ENCODE results near the gene ITGB7. TPM values are rescaled to one million over a fixed set of nuclear protein-coding genes. Genes with fewer than 3 reads are reported as not detected.

ITGB7 gene
- total RNA-seq, 2 experiments from 2014 or later: 166 to 180 TPM

GRCh38 chr12:53254816-53255545 lies 47.9 kb upstream of the ITGB7 start:
- no peak for TF ChIP-seq CTCF (IDR thresholded peaks at IDR 0.05)
- Mint-ChIP-seq H3K27me3 (no peaks in the 10 kb centered on the region), H3K36me3 (ENCODE audit: low read depth) (peaks cover 16% of the 10 kb centered on the region), H3K4me1 (ENCODE audit: low read depth) (peaks cover 52% of the 10 kb centered on the region), H3K27ac (peak overlapping the region; percentile 77), H3K9me3 (no peaks in the 10 kb centered on the region), H3K4me3 (peak overlapping the region; percentile 99)
- Histone ChIP-seq H3K9me3 (ENCODE audit: control insufficient read depth in 1 of 2, insufficient read depth in 1 of 2, low read length in 2 of 2) (no peaks in the 10 kb centered on the region), H3K4me3 (ENCODE audit: low read length) (no peak overlapping the region), H3K4me1 (ENCODE audit: insufficient read depth, low read length) (peaks cover 51% of the 10 kb centered on the region), H3K36me3 (ENCODE audit: insufficient read depth, low read length) (peaks cover 20% of the 10 kb centered on the region), H3K27me3 (ENCODE audit: control insufficient read depth in 1 of 2, insufficient read depth in 2 of 2, low read length in 2 of 2) (no peaks in the 10 kb centered on the region), H3K27ac (ENCODE audit: low read depth in 1 of 2, low read length in 2 of 2) (no peak overlapping the region)
- no peak for DNase-seq
- ChIA-PET POLR2A (interaction anchor here (0.6 kb wide), 1 partner anchor 13 kb away, joined by 3 read pairs; the partner anchor contains the start of gene ESPL1), CTCF (interaction anchor here (3.9 kb wide), 1 partner anchor 13 kb away, joined by 12 read pairs; the partner anchor contains the start of gene ESPL1)
- intact Hi-C loops (cut with DNase I, micrococcal nuclease): loop anchor here in 1 of 2 experiments (5.0 kb wide), 1 partner anchor 32 kb away; no protein-coding TSS in a partner anchor
- no peak for ATAC-seq (ENCODE audit: poor library complexity)

GRCh38 chr12:53253298-53253697 lies 46.2 kb upstream of the ITGB7 start:
- H3K27ac ChIP-seq (ENCODE audit: low read depth in 1 of 2, low read length in 2 of 2): peak overlapping the region in 1 of 2 donors; percentile 50
- Mint-ChIP-seq H3K36me3 (ENCODE audit: low read depth) (peaks cover 16% of the 10 kb centered on the region), H3K4me3 (peak overlapping the region; percentile 99), H3K27ac (peak overlapping the region; percentile 93), H3K9me3 (no peaks in the 10 kb centered on the region), H3K4me1 (ENCODE audit: low read depth) (peaks cover 52% of the 10 kb centered on the region), H3K27me3 (no peaks in the 10 kb centered on the region)
- H3K4me1 ChIP-seq (ENCODE audit: insufficient read depth, low read length): peaks cover 51% of the 10 kb centered on the region
- H3K4me3 ChIP-seq (ENCODE audit: low read length): peak overlapping the region; percentile 89
- H3K27me3 ChIP-seq (ENCODE audit: control insufficient read depth in 1 of 2, insufficient read depth in 2 of 2, low read length in 2 of 2): no peaks in the 10 kb centered on the region
- POLR2A ChIA-PET: interaction anchor here (1.0 to 3.8 kb wide), 4 partner anchors 33 to 42 kb away, joined by 3 to 26 read pairs (median 8); partner anchors contain the start of gene PFDN5
- no peaks in the 10 kb centered on the region for H3K9me3 ChIP-seq (ENCODE audit: control insufficient read depth in 1 of 2, insufficient read depth in 1 of 2, low read length in 2 of 2)
- H3K36me3 ChIP-seq (ENCODE audit: insufficient read depth, low read length): peaks cover 20% of the 10 kb centered on the region
- CTCF ChIA-PET: interaction anchor here (1.2 to 3.9 kb wide), 5 partner anchors 14 to 41 kb away, joined by 3 to 12 read pairs (median 3); partner anchors contain the start of gene ESPL1
- DNase-seq (no peak), ATAC-seq (ENCODE audit: poor library complexity) (no peak)
- no peak for TF ChIP-seq CTCF (IDR thresholded peaks at IDR 0.05)
- intact Hi-C loops (cut with DNase I, micrococcal nuclease): loop anchor here in 1 of 2 experiments (5.0 kb wide), 1 partner anchor 34 kb away; no protein-coding TSS in a partner anchor

DNA sequence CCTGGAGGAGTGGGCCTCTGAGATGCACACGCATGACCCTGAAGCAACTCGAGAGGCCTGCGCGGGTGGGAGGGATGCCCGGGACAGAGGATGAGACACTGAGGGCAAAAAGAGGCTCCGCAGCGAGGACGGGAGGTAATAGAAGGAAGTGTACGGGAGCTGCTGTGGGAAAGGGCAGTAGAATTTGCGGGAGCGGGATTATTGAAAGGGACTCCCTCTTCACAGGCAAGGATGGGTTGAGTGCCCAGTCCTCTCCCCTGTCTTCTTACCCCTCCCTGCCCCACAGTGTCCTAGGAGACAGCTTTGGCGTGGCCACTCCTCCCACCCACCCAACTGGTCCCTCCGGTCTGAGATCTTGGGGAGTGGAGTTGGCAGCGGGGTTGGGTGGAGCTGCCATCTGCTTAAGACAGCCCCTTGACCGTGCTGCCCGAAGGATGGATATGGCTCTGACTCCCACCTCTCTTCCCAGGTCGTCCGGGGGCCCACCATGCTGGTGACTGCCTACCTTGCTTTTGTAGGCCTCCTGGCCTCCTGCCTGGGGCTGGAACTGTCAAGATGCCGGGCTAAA lies 45.4 kb upstream of the ITGB7 start:
- Histone ChIP-seq H3K36me3 (ENCODE audit: insufficient read depth, low read length) (peaks cover 20% of the 10 kb centered on the region), H3K4me1 (ENCODE audit: insufficient read depth, low read length) (peaks cover 51% of the 10 kb centered on the region), H3K27ac (ENCODE audit: low read depth in 1 of 2, low read length in 2 of 2) (peak overlapping the region; percentile 50 to 74), H3K4me3 (ENCODE audit: low read length) (peak overlapping the region; percentile 89), H3K27me3 (ENCODE audit: control insufficient read depth in 1 of 2, insufficient read depth in 2 of 2, low read length in 2 of 2) (no peaks in the 10 kb centered on the region), H3K9me3 (ENCODE audit: control insufficient read depth in 1 of 2, insufficient read depth in 1 of 2, low read length in 2 of 2) (no peaks in the 10 kb centered on the region)
- no peaks in the 10 kb centered on the region for H3K27me3 Mint-ChIP-seq
- peak overlapping the region; percentile 93 for H3K27ac Mint-ChIP-seq
- no peak for TF ChIP-seq CTCF (IDR thresholded peaks at IDR 0.05)
- ChIA-PET POLR2A (interaction anchor here (0.7 to 3.8 kb wide), 6 partner anchors 32 to 45 kb away, joined by 3 to 26 read pairs (median 11); partner anchors contain the start of genes ITGB7 and PFDN5), CTCF (interaction anchor here (1.4 to 3.9 kb wide), 5 partner anchors 15 to 55 kb away, joined by 3 to 68 read pairs (median 3); partner anchors contain the start of gene ESPL1)
- intact Hi-C loops (cut with DNase I, micrococcal nuclease): loop anchor here in 1 of 2 experiments (1.0 to 5.0 kb wide), 2 partner anchors 15 to 35 kb away; no protein-coding TSS in a partner anchor
- DNase-seq: peak in 1 of 14 experiments; percentile 37
- no peak for ATAC-seq (ENCODE audit: poor library complexity)
- H3K9me3 Mint-ChIP-seq: no peaks in the 10 kb centered on the region
- peaks cover 52% of the 10 kb centered on the region for H3K4me1 Mint-ChIP-seq (ENCODE audit: low read depth)
- peak overlapping the region; percentile 99 for H3K4me3 Mint-ChIP-seq
- H3K36me3 Mint-ChIP-seq (ENCODE audit: low read depth): peaks cover 16% of the 10 kb centered on the region

All from CD4-positive, alpha-beta T cell (primary cell).